NT2/D1 (cell line): ENCODE data around the gene TTC3.

ENCODE experiments used
- DNase-seq: peaks from one replicate; pipeline ENCODE4 v3.0.0-alpha.2; 2011; ENCODE audit warnings: low read depth, low spot score
- H3K27me3 ChIP-seq: 2 replicates; pipeline ENCODE4 v1.6.0; 2011; ENCODE audit warnings: mild to moderate bottlenecking; ENCODE audit not compliant: insufficient read length, insufficient read depth
- H3K36me3 ChIP-seq: 2 replicates; pipeline ENCODE4 v1.6.1; 2011; ENCODE audit warnings: mild to moderate bottlenecking, low read length, mixed read lengths; ENCODE audit not compliant: insufficient read depth, insufficient read length
- H3K4me1 ChIP-seq: 2 replicates; pipeline ENCODE4 v1.5.1; 2011; ENCODE audit not compliant: insufficient read depth, insufficient read length
- H3K4me3 ChIP-seq: 2 replicates; pipeline ENCODE4 v1.5.1; 2011; ENCODE audit warnings: low read depth; ENCODE audit not compliant: insufficient read length
- H3K9ac ChIP-seq: 2 replicates; pipeline ENCODE4 v1.6.0; 2011; ENCODE audit warnings: low read depth; ENCODE audit not compliant: insufficient read length
- H3K9me3 ChIP-seq: 2 replicates; pipeline ENCODE4 v1.5.1; 2011; ENCODE audit warnings: mild to moderate bottlenecking, low read length; ENCODE audit not compliant: insufficient read depth
- SUZ12 ChIP-seq: IDR thresholded peaks from 2 replicates; pipeline ENCODE4 v1.6.1; 2011; ENCODE audit not compliant: insufficient read length, insufficient read depth; ENCODE audit errors: extremely low read depth
- YY1 ChIP-seq: IDR thresholded peaks from 2 replicates; pipeline ENCODE4 v1.6.1; 2011; ENCODE audit not compliant: insufficient read length, insufficient read depth
- ZNF274 ChIP-seq: IDR thresholded peaks from 2 replicates; pipeline ENCODE4 v1.6.1; 2011; ENCODE audit warnings: mild to moderate bottlenecking, low read depth, low read length

Gene TTC3

GRCh38 chr21:37244501-37245095 lies 171.5 kb downstream of the TTC3 start:
- no peaks in the 10 kb centered on the region for H3K9me3 ChIP-seq
- no peaks in the 10 kb centered on the region for H3K27me3 ChIP-seq
- no peak overlapping the region for H3K9ac ChIP-seq
- TF ChIP-seq ZNF274 = no peak
- no peak for TF ChIP-seq YY1
- TF ChIP-seq SUZ12 = no peak
- no peak overlapping the region for H3K4me3 ChIP-seq
- H3K4me1 ChIP-seq = peaks cover 7% of the 10 kb centered on the region
- H3K36me3 ChIP-seq = peaks cover 6% of the 10 kb centered on the region
- no peak for DNase-seq

- no peak for DNase-seq
- no peaks in the 10 kb centered on the region for H3K27me3 ChIP-seq
- no peak overlapping the region for H3K9ac ChIP-seq
- H3K9me3 ChIP-seq = no peaks in the 10 kb centered on the region
- H3K4me3 ChIP-seq = no peak overlapping the region
- H3K4me1 ChIP-seq = peaks cover 7% of the 10 kb centered on the region
- TF ChIP-seq YY1 = no peak
- no peak for TF ChIP-seq SUZ12
- TF ChIP-seq ZNF274 = no peak
- peaks cover 3% of the 10 kb centered on the region for H3K36me3 ChIP-seq
Measured at GRCh38 chr21:37245151-37245550, 172.1 kb downstream of the TTC3 start.

- H3K9ac ChIP-seq = no peak overlapping the region
- no peaks in the 10 kb centered on the region for H3K27me3 ChIP-seq
- TF ChIP-seq YY1 = no peak
- TF ChIP-seq SUZ12 = no peak
- TF ChIP-seq ZNF274 = no peak
- no peaks in the 10 kb centered on the region for H3K36me3 ChIP-seq
- DNase-seq = no peak
- H3K4me3 ChIP-seq = no peak overlapping the region
- peaks cover 7% of the 10 kb centered on the region for H3K4me1 ChIP-seq
- no peaks in the 10 kb centered on the region for H3K9me3 ChIP-seq
Measured at GRCh38 chr21:37248298-37248697, 175.2 kb downstream of the TTC3 start.

- DNase-seq = no peak
- peaks cover 7% of the 10 kb centered on the region for H3K4me1 ChIP-seq
- TF ChIP-seq ZNF274 = no peak
- no peak for TF ChIP-seq YY1
- H3K27me3 ChIP-seq = no peaks in the 10 kb centered on the region
- H3K9ac ChIP-seq = no peak overlapping the region
- no peak overlapping the region for H3K4me3 ChIP-seq
- H3K9me3 ChIP-seq = no peaks in the 10 kb centered on the region
- H3K36me3 ChIP-seq = no peaks in the 10 kb centered on the region
Measured at GRCh38 chr21:37249112-37249904, 176.3 kb downstream of the TTC3 start.

- Histone ChIP-seq H3K4me3 (no peak overlapping the region), H3K9ac (no peak overlapping the region), H3K27me3 (no peaks in the 10 kb centered on the region), H3K36me3 (no peaks in the 10 kb centered on the region), H3K4me1 (no peaks in the 10 kb centered on the region), H3K9me3 (no peaks in the 10 kb centered on the region)
- DNase-seq = no peak
- TF ChIP-seq ZNF274 (no peak), SUZ12 (no peak), YY1 (no peak)
Measured at GRCh38 chr21:37251294-37251634, 178.2 kb downstream of the TTC3 start.
